RCC 7860 (cell line): Measurements from ENCODE around the gene CASP3.
A peak's percentile ranks its signal among the peaks of the same experiment; 100 is the strongest.
"Not testable (repeated sequence)": the region's sequence is repeated elsewhere in the genome, so short reads cannot be mapped to it uniquely, and the experiment has no call there.

ENCODE experiments used
- DNase-seq: peaks from one replicate; pipeline ENCODE4 v3.0.0-alpha.2; 2015; ENCODE audit warnings: low spot score
- FAIRE-seq: peaks from 2 replicates; lab custom pipeline; 2012; peaks lifted over from hg19 to GRCh38; lab: Jason Lieb, UNC

CASP3 gene

GRCh38 chr4:184636897-184637296, 12.3 kb downstream of the CASP3 start:
- DNase-seq (no peak), FAIRE-seq (no peak)

GRCh38 chr4:184636144-184636543, 13.1 kb downstream of the CASP3 start:
- DNase-seq (no peak), FAIRE-seq (no peak)

- FAIRE-seq: no peak
- no peak for DNase-seq
Measured at GRCh38 chr4:184635381-184635780, 13.9 kb downstream of the CASP3 start.

GRCh38 chr4:184632842-184633241, 16.4 kb downstream of the CASP3 start:
- FAIRE-seq (no peak), DNase-seq (no peak)

GRCh38 chr4:184628103-184628502, 21.1 kb downstream of the CASP3 start:
- FAIRE-seq: no peak
- no peak for DNase-seq

GRCh38 chr4:184625783-184626596, 23.3 kb downstream of the CASP3 start:
- DNase-seq, FAIRE-seq: not testable (repeated sequence)

GRCh38 chr4:184624972-184625554, 24.2 kb downstream of the CASP3 start:
- DNase-seq (no peak), FAIRE-seq (no peak)

- not testable (repeated sequence) for DNase-seq, FAIRE-seq
Measured at GRCh38 chr4:184624504-184624903, 24.7 kb downstream of the CASP3 start.

GRCh38 chr4:184621518-184621917, 27.7 kb downstream of the CASP3 start:
- FAIRE-seq: no peak
- no peak for DNase-seq

- FAIRE-seq: no peak
- no peak for DNase-seq
Measured at GRCh38 chr4:184620212-184620867, 28.9 kb downstream of the CASP3 start.

- FAIRE-seq: no peak
Measured at GRCh38 chr4:184617600-184618196, 31.5 kb downstream of the CASP3 start.

GRCh38 chr4:184616633-184617551, 32.4 kb downstream of the CASP3 start:
- no peak for FAIRE-seq
- no peak for DNase-seq

More at GRCh38 chr4:184617600-184618196, 31.5 kb downstream of the CASP3 start:
- DNase-seq: no peak

GRCh38 chr4:184616168-184616567, 33.1 kb downstream of the CASP3 start:
- FAIRE-seq, DNase-seq: not testable (repeated sequence)

- no peak for FAIRE-seq
Measured at GRCh38 chr4:184614509-184614908, 34.7 kb downstream of the CASP3 start.

GRCh38 chr4:184613405-184613804, 35.8 kb downstream of the CASP3 start:
- DNase-seq (no peak), FAIRE-seq (no peak)

More at GRCh38 chr4:184614509-184614908, 34.7 kb downstream of the CASP3 start:
- DNase-seq: no peak

- FAIRE-seq (no peak), DNase-seq (no peak)
Measured at GRCh38 chr4:184612074-184612473, 37.2 kb downstream of the CASP3 start.

- not testable (repeated sequence) for FAIRE-seq, DNase-seq
Measured at GRCh38 chr4:184607429-184607828, 41.8 kb downstream of the CASP3 start.

GRCh38 chr4:184602857-184603256, 46.4 kb downstream of the CASP3 start:
- FAIRE-seq, DNase-seq: not testable (repeated sequence)

- FAIRE-seq, DNase-seq: not testable (repeated sequence)
Measured at GRCh38 chr4:184600982-184601381, 48.3 kb downstream of the CASP3 start.

GRCh38 chr4:184599492-184600135, 49.6 kb downstream of the CASP3 start:
- FAIRE-seq: no peak
- peak; percentile 5 for DNase-seq
